SK-N-MC (cell line): Measurements from ENCODE around the gene PHLDB2.

Experiments
- EZH2 ChIP-seq: fragments of 200-600 bp; sonication (generic); IDR thresholded peaks from one replicate; pipeline ENCODE4 v1.6.1; 2017; ENCODE audit warnings: antibody characterized with exemption
- POLR2AphosphoS5 ChIP-seq: IDR thresholded peaks from 2 replicates; pipeline ENCODE4 v1.6.1; 2012; ENCODE audit warnings: mild to moderate bottlenecking, low read depth, low read length, borderline replicate concordance

- TF ChIP-seq EZH2 (no peak), POLR2AphosphoS5 (no peak)
Observed at GRCh38 chr3:112013058-112013783, 154.2 kb downstream of the PHLDB2 start.
